Measurements from ENCODE around the gene TUBGCP2. TPM values are rescaled to one million over a fixed set of nuclear protein-coding genes. Genes with fewer than 3 reads are reported as not detected.

Gene TUBGCP2
- total and polyA plus RNA-seq, 12 donors = 31.5 to 77.6 (median 37.3) TPM

DNA sequence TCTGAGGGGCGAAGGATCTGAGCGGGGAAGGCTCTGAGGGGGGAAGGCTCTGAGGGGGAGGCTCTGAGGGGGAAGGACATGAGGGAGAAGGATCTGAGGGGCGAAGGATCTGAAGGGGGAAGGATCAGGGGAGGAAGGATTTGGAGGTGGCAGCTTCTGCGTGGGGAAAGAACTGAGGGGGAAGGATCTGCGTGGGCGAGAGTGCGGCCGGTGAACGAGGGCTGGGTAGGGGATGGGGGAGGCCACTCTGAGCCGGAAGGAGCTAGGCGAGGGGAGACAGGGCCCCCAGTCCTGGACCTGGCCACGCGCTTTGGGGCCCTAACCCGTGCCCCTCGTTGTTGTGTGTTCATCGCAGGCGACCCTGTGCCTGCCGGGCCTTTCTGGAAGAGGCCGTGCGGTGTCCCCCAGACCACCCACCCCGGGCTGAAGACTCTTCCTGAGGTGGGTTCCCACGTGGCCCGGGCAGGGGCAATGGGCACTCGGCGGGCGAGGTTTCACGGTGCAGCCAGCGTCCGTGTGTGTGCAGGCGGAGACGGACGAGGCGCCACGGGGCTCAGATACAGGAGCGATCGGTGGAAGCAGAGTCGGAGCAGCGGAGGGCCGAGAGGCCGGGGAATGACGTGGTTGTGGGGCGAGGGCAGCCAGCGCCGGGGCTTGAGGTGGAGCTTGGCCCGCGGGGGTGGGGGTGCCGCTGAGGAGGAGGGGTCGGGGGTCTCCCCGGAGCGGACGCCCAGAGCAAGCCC lies 26.0 kb upstream of the TUBGCP2 start:
- H3K4me3 ChIP-seq = peak overlapping the region; percentile 1 to 54 (median 38)

DNA sequence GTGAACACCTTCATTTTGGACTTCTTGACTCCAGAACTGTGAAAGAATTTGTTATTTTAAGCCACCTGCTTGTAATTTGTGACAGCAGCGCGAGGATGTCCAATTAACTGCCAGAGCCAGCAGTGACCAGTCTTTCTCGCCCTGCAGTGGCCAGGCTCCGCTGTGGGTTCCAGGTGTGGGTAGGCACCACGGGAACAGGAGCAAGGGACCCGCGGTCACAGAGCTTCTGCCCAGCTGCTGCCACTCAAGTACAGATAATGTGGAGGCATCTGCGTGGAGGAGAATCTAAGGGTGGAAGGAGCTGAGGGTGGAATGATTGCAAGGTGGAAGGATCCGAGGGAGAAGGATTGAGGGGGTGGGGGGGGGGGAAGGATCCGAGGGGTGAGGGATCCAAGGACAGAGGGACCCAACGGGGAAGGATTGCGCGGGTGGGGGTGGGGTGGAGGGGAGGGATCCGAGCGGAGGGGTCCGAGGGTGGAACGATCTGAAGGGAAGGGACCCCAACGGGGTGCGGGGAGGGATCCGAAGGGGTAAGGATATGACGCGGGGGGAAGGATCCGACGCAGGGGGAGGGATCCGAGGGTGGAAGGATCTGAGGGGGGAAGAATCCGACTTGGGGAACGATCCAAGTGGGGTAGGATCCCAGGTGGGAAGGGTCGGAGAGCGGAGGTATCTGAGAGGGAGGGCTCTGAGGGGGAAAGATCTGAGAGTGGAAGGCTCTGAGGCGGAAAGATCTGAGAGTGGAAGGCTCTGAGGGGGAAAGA lies 24.4 kb upstream of the TUBGCP2 start:
- ATAC-seq (no peak), DNase-seq (no peak)
- Histone ChIP-seq H3K27me3 (peaks cover 39 to 82% (median 81%) of the 10 kb centered on the region in 7 donors), H3K27ac (no peak overlapping the region), H3K36me3 (no peaks in the 10 kb centered on the region), H3K4me1 (peaks cover 13 to 33% (median 22%) of the 10 kb centered on the region in 9 donors), H3K4me3 (no peak overlapping the region), H3K9me3 (no peaks in the 10 kb centered on the region)
- WGBS, 2 donors = 79 to 83% methylated on average over 29 to 30 of the region's 30 CpGs
- TF ChIP-seq, protein P1, sequence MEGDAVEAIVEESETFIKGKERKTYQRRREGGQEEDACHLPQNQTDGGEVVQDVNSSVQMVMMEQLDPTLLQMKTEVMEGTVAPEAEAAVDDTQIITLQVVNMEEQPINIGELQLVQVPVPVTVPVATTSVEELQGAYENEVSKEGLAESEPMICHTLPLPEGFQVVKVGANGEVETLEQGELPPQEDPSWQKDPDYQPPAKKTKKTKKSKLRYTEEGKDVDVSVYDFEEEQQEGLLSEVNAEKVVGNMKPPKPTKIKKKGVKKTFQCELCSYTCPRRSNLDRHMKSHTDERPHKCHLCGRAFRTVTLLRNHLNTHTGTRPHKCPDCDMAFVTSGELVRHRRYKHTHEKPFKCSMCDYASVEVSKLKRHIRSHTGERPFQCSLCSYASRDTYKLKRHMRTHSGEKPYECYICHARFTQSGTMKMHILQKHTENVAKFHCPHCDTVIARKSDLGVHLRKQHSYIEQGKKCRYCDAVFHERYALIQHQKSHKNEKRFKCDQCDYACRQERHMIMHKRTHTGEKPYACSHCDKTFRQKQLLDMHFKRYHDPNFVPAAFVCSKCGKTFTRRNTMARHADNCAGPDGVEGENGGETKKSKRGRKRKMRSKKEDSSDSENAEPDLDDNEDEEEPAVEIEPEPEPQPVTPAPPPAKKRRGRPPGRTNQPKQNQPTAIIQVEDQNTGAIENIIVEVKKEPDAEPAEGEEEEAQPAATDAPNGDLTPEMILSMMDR (IDR thresholded peaks at IDR 0.05) = no peak
- intact Hi-C loops (cut with DNase I) = loop anchor here in 3 of 10 donors (5.0 to 10.0 kb wide), 2 partner anchors 192 to 274 kb away; partner anchors contain the start of gene CYP2E1 (in 1 of the 3)

More for the DNA sequence above, 26.0 kb upstream of the TUBGCP2 start:
- intact Hi-C loops (cut with DNase I) = loop anchor here in 3 of 10 donors (5.0 to 10.0 kb wide), 2 partner anchors 190 to 273 kb away; partner anchors contain the start of gene CYP2E1 (in 1 of the 3)
- no peak overlapping the region for H3K27ac ChIP-seq
- H3K36me3 ChIP-seq = no peaks in the 10 kb centered on the region
- H3K9me3 ChIP-seq = no peaks in the 10 kb centered on the region
- WGBS, 2 donors = 18 to 21% methylated on average over 38 to 51 of the region's 51 CpGs
- H3K4me1 ChIP-seq = peaks cover 13 to 29% (median 22%) of the 10 kb centered on the region in 9 donors
- H3K27me3 ChIP-seq = peaks cover 28 to 80% (median 74%) of the 10 kb centered on the region in 7 donors
- ATAC-seq = peak in 5 of 8 donors; percentile 8 to 41 (median 30)
- DNase-seq = no peak
- TF ChIP-seq, protein P1 (IDR thresholded peaks at IDR 0.05) = no peak

DNA sequence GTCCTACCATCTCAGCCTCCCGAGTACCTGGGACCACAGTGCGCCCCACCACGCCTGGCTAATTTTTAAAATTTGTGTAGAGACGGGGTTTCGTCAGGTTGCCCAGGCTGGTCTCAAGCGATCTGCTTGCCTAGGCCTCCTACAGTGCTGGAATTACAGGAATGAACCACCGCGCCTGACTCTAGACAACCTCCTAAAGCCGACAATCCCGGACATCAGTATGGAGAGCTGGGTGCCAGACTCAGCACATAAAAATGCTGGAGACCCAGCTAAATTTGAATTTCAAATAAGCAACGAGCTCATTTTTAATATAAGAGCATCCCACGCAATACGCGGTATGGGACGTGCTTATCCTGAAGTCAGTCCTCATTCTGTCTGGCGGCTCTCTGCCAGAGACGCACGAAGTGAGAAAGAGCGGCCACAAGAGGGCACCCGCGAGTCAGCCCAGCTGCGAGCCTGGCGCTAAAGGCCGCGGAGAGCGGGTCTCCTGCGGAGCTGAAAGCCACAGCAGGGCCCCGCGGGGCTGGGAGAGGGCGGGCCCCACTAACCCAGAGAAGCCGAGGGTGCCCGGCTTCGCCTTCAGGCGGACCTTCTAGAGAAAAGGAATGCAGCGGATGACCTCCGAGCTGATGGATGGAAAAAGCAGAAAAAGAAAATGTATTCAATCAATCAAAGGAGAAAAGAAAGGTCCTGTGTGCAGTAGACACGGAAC lies 21.0 kb upstream of the TUBGCP2 start:
- ATAC-seq (peak; percentile 70 to 91 (median 87)), DNase-seq (peak; percentile 82 to 88)
- Histone ChIP-seq H3K4me1 (peaks cover 5 to 24% (median 15%) of the 10 kb centered on the region in 9 donors), H3K4me3 (peak overlapping the region in 6 of 10 donors; percentile 10 to 39 (median 23)), H3K9me3 (no peaks in the 10 kb centered on the region), H3K27me3 (peaks cover 31 to 82% (median 81%) of the 10 kb centered on the region in 7 donors), H3K36me3 (no peaks in the 10 kb centered on the region), H3K27ac (no peak overlapping the region)
- intact Hi-C loops (cut with DNase I) = loop anchor here in 9 of 10 donors (5.0 to 10.0 kb wide), 4 partner anchors 185 to 278 kb away; partner anchors contain the start of gene CYP2E1 (in 6 of the 9)
- WGBS, 2 donors = 7 to 8% methylated on average over 37 of the region's 37 CpGs
- TF ChIP-seq, protein P1 (IDR thresholded peaks at IDR 0.05) = peak; percentile 91 to 99 (median 96)
